ENCODE measurements around the gene SHTN1.

SHTN1 gene

GRCh38 chr10:116831790-116832189, 173.2 kb downstream of the SHTN1 start:
- no peak for DNase-seq

Measured in SHP77 treated with DMSO at 0.1 percent for 48 hours (cell line).